Endothelial cell of umbilical vein (primary cell): ENCODE measurements around the gene TNFRSF1B.

ENCODE experiments used
- CTCF ChIP-seq, 2 donors: IDR thresholded peaks; 1 replicate in 1 of 2; 2 replicates in 1 of 2; pipeline ENCODE4 v1.5.1; 2011; ENCODE audit warnings: low read length in 2 of 2, mild to moderate bottlenecking in 2 of 2, moderate library complexity in 2 of 2, control low read depth in 1 of 2, inconsistent platforms in 1 of 2, low read depth in 1 of 2; ENCODE audit not compliant: insufficient read depth in 1 of 2; ENCODE audit errors: extremely low read depth in 1 of 2
- JUN ChIP-seq: IDR thresholded peaks from 2 replicates; pipeline ENCODE4 v1.6.1; 2011; ENCODE audit warnings: borderline replicate concordance, low read depth; ENCODE audit not compliant: insufficient read length, insufficient read depth

GRCh38 chr1:12183095-12183794, 16.5 kb downstream of the TNFRSF1B start:
- no peak for TF ChIP-seq CTCF (IDR thresholded peaks at IDR 0.05; ENCODE audit: extremely low read depth in 1 of 2, insufficient read depth in 1 of 2, low read depth in 1 of 2, low read length in 2 of 2)
- no peak for TF ChIP-seq JUN
